Activated CD8-positive, alpha-beta memory T cell treated with anti-CD3 and anti-CD28 coated beads, Interleukin-2, amount 50 U/mL, for 4 hours (primary cell): ENCODE measurements around the gene IL34.

Experiments
- DNase-seq: peaks from one replicate; pipeline ENCODE4 v3.0.0-alpha.2; 2020

The IL34 gene

DNA sequence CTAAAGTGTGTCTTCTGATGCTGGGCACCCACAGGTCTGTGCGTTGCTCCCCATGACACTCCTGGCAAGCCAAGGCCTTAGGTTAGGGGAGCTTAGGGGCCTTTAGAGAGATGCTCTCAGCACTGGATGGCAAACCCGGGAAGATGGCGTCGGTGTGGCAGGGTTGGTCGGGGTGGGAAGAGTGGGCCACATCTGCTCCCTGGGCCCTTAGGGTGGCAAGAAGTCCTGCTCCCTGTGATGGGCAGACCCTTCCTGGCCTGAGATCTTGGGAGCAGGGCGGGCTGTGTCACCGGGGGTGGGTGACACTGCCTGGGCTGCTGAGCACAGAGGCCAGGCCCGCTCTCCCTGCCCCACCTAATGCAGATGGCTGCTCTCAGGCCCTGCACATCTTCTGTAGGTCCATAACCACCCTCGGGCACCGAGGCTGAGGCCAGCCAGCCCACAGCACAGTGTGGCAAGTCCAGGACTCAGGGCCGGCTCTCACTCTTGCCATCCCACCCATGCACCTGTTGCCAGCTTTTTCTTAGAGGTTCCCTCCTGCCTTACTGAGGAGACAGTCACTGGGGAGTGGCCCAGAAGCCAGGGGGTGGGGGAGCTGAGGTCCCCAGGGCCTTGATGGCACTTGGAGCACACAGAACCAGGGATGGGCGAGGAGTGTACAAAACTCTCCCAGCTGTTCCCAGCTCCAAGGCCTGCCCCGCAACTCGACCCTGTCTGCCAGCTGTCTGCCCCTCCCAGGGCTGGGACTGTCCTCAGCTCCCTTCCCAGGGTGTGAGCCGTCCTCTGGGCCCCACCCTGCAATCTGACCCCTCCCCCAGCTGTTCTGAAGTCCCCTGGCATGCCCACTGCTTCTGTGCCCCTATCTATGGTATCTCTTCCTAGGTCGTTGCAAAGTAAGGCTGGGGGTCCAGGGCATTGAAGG lies 43.9 kb downstream of the IL34 start:
- DNase-seq: no peak

DNA sequence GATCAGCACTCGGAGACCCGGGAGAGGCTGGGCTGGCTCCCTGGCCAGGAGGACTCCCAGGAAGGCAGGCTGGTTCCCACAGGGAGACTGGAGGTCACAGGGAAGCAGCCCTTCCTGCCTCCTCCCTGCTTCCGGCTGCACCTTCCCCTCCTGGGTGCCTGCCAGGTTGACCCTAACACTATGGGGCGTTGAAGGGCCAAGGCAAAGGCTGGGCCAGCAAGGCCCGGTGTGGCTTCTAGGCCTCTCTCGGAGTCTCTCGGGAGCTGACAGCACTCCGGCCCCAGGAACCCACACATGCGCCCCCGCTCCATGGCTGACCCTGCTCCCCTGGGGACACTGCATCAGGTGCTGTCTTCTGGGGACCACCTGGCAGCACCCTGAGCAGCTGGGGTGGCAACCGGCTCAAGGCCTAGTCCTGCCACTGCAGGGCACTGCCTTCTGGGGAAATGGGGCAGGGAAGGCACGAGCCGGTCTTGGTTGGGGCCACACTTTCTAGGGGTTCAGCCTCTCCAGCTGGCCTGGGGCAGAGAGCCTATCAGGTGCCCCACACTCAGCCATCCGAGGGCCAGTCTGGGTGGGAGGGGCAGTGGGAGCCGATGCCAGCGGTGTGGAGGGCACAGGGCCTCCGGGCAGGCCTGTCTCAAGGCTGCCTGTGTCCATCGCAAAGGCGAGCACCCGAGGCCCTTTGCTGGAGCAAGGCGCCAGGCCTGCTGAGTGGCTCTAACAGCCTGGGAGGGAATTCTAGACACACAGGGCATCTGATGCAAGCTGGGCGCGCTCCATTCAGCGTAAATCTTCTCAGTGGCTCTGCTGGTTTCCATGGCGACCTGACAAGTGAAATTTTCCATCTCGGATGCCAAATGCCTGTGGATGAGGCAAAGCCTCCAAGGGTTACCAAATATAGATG lies 45.1 kb downstream of the IL34 start:
- no peak for DNase-seq

DNA sequence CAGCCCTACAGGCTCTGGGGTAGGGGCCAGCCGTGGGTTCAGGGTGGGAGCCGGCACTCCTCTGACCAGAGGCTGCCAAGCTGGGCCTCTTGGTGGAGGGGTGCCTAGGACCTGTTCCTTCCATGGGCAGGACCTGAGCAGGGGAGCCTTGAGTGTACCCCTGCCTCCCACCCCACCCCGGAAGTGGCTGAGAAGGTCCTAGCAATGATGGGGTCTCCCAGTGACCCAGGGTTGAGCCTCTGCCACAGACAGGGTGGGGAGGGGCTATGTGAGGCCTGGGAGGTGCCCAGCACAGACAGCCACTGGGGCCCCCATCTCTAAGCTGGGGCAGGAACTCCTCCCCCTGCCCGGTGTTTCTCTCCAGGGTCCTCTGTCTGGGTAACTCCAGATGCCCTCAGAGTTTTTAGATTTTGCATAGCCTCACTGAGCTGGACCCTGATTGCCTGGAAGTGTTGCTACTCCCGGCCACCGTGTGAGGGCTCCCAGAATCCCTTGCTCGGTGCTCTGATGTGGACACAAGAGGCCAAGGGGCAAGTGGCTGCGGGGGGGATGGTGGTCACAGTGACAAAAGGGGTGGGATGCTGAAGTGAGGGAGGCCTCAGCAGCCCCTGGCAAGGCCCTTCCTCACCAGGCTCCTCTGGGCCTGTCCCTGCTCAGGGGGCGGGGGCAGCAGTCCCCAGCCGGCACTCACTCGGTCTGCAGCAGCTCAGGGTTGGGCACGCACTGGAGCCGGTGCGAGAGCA lies 45.9 kb downstream of the IL34 start:
- DNase-seq: no peak

DNA sequence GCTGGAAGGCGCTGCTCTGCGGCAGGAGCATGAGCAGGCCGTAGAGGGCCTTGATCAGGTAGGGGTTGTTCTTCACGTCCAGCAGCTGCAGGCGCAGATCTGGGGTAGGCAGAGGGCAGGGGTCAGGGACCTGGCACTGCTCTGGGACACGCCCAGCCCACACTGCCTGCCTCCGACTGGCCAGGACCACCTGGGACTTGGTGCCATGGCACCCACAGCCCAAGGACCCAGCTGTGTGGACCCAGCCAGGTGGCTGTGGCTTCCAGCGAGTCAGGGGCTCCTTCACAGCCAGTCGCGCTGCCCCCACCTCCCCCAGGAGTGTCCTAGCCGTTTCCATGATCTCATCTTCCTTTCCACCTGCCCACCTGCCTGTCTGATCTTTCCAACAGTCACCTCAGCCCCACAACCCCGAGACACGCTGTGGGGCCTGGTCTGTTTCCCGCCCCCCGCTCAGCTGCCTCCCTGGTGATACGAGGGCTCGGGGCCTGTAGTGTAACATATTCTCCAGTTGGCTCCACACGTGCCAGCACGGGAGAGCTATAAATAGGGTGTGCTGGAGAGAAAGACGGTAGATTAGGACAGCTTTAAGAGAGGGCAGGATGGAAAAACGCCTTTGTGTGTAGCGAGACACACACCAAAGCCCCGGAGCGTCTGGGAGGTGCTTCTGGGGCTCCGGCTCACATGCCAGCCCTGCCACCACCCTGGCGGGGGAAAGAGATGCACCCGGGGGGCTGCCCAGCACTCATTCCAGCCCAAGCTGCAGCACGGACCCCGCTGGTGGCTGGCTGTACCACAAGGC lies 46.7 kb downstream of the IL34 start:
- DNase-seq: no peak

DNA sequence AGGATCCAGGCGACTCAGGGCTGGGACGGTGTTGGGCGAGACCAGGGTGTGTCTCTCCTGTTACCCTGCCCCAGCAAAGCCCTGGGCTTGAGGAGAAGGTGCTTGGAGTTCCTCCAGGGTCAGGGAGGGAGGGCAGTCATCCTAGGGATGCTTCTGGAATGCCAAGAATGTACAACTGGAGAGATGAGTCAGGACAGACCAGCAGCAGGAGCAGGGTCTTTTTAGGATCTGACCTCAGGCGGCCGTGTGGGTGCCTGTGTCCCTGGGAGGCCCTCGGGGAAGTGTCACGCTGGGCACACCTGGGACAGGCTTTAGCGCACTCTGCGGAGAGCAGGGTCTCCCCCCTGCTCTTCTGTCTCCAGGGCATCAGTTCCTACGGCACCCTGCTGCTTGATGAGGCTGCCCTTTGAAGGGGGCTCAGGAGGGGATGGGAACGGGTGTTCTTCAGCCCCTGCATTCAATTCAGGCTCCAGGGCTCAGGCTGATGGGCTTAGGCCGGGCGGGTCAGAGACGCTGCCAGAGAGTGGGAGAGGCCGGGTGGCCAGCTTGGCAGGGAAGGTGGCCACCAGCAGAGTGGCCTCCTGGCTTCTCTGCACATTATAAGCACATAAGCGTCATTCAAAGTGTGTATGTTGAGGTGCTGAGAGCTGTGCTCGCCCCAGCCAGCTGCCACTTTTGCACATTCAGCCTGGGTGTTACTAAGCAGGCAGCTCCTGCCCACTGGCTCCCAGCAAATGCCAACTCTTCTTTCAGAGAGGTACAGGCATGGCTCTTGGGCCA lies 47.9 kb downstream of the IL34 start:
- DNase-seq: no peak

DNA sequence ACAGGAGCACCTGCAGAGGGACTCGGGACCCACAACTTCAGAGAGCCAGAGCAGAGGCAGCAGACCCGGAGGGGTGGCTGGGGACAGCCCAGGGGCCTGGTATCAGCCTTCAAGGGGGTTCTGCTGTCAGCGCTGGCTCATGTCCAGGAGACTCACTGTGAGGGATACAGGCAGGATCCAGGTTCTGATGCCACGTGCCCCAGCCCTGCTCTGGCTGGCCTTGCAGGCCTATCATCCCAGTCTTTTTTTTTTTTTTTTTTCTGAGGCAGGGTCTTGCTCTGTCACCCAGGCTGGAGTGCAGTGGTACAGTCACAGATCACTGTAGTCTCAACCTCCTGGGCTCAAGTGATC lies 48.5 kb downstream of the IL34 start:
- DNase-seq: no peak

DNA sequence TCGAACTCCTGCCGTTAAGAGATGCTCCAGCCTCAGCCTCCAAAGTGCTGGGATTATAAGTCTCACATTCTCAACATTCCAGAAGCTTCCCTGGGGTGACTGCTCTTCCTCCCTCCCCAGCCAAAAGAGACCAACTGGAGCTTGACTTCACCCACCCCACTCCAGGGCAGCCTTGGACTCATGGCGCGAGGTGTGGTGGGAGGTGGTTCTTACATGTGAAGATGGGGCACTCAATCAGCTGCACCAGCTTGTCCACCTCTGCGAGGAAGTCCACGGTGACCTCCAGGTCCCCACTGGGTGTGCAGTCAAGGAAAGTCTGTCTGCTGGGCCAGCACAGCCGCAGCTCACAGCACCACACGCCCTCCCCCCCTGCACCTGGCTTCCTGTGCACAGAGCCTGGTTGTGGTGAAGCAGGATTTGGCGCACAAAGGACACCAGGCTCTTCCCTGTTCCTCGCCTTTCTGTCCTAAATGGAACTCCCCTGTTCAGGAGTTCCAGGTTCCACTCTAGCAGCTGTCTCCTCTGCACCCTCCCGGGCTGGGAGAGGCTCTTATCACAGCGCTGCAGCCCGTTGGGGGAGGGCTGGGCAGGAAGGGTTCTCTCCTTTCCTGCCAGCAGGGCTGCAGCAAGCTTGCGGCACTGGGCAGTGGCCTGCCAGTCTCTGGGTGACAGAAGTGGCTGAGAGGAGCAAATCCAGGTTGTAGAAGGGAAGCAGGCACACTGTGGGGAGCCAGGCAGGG lies 49.1 kb downstream of the IL34 start:
- no peak for DNase-seq

DNA sequence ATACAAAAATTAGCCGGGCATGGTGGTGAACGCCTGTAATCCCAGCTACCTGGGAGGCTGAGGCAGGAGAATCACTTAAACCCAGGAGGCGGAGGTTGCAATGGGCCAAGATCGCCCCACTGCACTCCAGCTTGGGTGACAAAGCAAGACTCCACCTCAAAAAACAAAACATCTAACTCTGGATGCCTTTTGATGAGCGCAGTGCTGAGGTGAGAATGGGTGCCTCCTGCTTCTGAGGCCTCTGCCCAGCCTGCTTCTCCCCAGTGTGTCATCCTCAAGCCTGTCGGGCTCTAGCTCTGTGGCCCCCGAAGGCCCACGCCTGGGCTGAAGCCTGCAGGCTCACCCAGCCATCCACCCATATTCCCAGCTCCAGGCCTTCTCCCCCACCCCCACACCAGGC lies 50.0 kb downstream of the IL34 start:
- DNase-seq: no peak

DNA sequence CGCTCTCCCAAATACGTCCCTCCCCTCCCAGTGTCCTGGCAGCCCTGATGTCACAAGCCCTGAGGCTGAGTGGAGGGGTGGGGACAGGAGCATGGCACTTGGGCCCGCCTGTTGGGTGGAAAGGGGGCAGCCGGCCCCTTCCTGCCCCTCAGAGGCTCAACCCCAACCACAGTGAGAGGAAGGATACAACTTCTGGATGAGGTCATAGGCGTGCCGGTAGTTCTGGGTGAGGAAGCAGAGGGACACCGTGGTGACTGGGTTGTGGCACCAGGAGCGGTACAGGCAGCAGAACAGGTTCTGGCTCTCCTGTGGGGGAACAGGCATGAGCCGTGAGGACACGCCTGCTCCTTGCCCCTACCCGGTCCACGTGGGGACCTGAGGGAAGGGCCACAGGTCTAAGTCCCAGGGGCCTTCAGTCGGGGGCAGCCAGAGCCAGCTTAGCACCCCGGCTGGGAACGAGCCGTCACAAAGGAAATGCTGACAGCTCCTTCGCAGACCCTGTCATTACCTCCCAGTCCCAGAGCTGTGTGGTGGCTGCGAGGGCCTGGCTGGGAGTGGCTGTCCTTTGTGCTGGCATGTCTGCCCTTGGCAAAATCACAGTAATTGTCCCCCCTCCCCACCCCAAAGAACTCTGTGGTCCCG lies 50.7 kb downstream of the IL34 start:
- no peak for DNase-seq

DNA sequence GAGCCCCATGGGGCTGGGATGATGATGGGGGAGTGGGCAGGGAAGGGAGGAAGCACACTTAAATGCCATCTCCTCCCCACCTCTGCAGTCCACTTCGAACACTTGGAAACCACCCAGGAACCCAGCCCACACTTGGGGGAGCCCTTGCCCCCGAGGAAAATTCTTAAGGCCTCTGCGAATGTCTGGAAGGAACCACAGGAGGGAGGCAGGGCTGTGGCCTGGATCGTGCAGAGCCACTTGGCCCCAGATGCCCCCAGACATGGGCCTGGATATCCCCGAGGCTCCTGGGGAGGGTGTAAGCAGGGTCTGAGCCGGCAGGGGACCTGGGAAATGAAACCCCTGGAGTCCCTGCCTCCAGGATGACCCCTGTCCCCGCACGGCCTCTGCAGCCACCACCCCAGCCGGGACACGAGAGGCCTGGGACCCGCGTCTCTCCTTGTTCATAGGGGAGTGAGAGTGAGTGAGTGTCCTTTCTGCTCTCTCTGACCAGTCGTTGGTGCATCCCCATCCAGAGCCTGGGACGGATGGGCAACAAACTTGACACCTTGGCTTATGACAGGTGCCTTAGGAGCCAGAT lies 51.3 kb downstream of the IL34 start:
- DNase-seq: no peak

DNA sequence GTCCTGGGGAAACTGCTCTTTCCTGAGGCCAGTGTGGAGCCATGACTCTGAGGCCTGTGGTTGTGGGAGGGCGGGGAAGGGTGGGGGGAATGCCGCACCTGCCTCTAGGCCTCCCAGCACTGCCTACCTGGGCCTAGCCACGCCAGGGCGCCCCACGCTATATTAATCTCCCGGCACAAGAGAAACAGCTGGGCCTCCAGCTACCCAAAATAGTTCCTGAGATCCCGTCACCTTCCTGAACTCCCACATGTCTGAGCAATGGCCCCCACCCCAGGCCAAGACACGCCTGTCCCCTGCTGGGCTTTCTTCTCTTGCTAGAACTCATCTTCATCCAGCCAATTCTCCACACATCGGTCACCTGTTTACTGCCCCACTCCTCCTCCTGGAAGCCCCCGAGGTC lies 52.5 kb downstream of the IL34 start:
- DNase-seq: no peak

DNA sequence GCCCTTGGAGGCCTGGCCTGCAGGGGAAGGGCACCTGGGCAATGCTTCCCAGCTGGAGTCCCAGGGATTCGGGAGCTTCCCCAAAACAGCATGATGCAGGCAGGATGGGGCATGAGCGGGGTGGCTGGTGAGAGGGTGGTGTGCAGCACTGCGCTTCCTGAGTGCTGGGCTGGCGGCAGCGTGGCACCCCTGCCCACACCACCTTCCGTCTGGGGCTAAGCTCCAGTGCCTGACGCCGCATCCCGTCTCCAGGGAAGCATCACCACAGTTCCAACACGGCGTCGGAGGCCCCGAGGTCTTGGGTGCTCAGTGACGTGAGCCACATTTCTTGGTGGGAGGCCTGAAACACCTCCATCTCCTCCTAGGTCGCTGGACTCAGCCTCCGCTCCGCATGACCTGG lies 53.3 kb downstream of the IL34 start:
- no peak for DNase-seq

DNA sequence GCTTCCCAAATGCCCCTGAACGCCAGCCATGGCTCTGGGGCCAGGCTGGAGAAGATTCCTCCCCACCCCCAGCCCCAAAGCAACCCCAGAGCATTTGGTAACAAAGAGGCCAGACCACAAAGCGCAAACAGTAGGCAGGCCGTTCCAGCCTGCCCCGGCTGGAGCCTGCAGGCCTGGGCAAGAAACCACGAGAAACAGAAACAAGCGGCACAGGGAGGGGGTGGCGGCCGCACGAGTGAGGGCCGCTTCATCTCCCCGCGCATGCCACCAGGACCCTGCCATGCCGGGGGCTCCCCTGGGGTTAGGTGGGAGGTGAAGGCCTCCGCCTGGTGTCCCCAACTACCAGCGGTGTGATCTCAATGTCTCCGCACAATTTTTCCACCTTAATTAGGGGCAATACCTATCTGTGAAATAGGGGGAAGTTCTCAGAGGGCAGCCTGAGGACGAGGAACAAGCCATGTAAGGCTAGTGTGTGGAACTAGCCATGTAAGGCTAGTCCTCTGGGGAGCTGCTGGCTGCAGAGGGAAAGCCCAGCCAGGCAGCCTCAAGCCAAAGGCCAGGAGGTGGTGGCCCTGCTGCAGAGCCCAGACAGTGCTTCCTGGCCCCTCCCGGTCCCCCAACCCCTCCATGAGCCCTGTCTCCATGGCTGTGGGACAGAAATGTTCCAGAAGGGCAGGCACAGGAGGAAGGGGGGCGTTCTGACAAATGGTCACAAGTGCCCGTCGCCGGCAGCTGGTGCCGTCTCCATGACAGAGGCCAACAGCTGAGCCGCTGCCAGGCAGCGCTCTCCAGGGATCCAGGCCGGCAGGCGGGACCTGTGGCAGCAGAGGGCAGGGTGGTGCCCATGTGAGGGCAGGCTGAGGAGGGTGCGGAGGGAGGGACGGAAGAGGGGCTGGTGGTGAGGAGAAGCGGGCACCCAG lies 54.0 kb downstream of the IL34 start:
- no peak for DNase-seq

DNA sequence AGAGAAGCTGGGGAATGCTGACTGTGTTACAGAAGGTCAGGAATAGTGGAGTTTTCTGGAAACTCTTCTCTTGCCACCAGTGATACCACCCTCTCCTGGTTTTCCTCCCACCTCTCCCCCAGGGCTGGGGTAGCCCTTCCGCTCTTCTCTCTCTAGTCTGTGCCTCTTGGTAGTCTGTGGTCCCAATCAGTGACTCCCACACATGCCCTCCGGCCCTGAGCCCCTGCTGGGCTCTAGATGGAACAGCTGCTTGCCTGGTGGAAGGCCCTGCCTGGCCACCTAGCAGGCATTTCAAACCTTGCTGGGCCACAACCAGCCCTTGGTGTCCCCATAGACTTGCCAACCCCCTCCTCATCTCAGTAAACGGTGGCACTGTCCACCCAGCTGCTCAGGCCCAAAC lies 54.7 kb downstream of the IL34 start:
- DNase-seq: no peak

DNA sequence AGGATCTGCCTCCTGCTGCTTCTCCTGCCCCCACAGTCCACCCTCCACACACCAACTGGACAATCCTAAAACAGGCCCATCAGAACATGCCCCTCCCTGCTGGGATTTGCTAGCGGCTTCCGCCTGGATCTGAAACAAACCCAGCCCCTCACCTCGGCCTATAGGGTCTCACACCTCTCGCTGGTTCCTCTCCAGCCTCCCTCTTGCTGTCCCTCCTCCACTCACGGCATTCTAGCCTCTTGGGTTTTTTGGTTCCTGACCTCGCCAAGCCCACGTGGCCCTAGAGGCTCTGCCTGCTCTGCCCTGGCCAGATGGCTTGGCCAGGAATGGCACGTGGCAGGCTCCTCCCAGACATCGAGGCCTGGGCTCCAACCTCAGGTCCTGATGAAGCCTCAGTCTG lies 55.2 kb downstream of the IL34 start:
- no peak for DNase-seq

DNA sequence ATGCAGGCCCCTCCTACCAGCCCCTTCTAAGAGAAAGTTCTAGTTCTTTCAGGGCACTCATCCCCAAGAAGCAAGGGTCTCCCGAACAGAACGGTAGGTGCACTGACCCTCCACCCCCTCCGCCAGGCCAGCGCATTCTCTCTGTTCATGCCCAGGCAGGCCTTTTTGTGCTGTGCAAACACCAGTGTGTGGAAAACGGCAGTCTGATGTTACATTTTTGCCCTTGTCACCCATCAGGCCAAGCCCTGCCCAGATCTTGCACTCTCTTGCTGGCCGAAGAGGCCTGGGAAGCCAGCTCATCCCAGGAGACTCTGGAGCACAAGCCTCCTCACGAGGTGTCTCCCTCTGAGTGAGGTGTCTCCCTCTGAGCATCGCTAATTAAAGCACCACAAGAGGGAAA lies 55.6 kb downstream of the IL34 start:
- no peak for DNase-seq

DNA sequence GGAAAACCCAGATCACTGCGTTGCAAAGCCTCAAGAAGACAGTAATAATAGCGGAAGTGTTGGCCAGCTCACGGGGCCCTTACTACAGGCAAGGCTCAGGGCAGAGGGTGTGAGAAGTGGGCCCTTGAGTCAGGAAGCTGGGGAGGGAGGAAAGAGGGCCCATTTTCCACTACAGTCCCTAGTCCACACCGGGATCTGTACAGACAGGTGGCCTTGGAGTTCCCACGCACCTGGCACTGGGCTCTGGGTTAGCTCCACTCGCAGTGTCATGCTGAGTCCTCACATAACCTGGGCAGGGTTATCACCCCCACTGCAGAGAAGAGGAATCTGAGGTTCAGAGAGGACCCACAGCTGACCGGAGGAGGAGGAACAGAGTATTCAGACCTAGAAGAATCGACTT lies 56.3 kb downstream of the IL34 start:
- no peak for DNase-seq

DNA sequence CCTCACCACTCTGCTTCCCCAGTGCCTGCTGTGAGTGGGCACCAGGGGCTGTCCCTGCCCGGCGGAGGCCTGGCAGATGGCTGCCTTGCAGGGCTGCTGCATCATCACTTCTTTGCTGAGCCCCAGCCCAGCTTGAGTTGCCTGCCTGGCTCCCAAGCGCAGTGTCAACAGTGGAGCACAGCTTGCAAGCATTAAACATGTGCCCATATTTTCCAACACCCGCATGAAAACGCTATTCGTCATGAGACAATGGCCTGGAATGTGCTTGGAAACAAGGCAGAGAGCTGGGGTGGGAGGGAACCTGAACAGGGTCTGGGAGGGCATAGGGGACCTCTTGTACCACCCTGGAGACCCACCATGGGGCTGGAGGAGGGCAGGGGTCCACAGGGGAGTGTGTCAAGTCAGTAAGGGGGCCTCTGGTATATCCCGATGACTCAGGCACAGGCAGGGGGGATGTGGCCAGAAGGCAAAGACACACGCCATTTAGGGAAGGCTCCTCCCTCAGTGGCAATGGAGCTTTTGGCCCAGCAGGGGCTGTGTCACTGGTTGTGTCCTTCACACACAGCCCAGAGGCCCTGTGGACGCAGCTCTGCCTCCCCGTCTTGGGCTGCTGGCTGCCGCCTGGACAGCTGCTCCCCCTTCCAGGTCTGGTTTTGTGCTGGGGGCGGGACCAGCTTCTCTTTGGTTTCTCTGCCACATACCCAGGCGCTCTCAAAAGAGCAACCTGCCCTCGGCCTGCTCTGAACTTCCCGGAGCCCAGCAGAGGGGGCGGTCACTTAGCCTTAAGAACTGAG lies 56.9 kb downstream of the IL34 start:
- DNase-seq: no peak
